GM12878 (cell line): Measurements from ENCODE around the gene SLC2A1. TPM values are rescaled to one million over a fixed set of nuclear protein-coding genes. Genes with fewer than 3 reads are reported as not detected.
A peak's percentile ranks its signal among the peaks of the same experiment; 100 is the strongest.

Experiments
- ATAC-seq: fragments of 200-7000 bp; cut with Tn5 transposase; 3 replicates; pipeline ENCODE4 v1.9.1; 2020; ENCODE audit warnings: mild to moderate bottlenecking, moderate library complexity
- BruUV-seq: library from RNA; stranded (reverse); fragments of 400-500 nt; replicated peaks from 2 replicates; lab custom pipeline; 2021; lab: Mats Ljungman, UMichigan
- CTCF ChIA-PET: fragments of 300-600 bp; sonication (Branson Sonifier 250); formaldehyde crosslinking; extraction: SDS; loops from one replicate; lab custom pipeline; 2021; ENCODE audit warnings: inconsistent platforms; lab: Yijun Ruan, JAX
- POLR2A ChIA-PET: fragments of 350-600 bp; formaldehyde crosslinking; extraction: SDS; loops from one replicate; lab custom pipeline; 2021; ENCODE audit warnings: inconsistent platforms; lab: Charles Lee
- RAD21 ChIA-PET: fragments of 300-600 bp; sonication (Branson Sonifier 250); formaldehyde crosslinking; loops from one replicate; lab custom pipeline; 2023; ENCODE audit warnings: antibody characterized with exemption; ENCODE audit not compliant: unreplicated experiment; lab: Charles Lee
- SMC1A ChIA-PET: fragments of 300-600 bp; sonication (Branson Sonifier 250); formaldehyde crosslinking; loops from one replicate; lab custom pipeline; 2023; ENCODE audit not compliant: unreplicated experiment, uncharacterized antibody; lab: Charles Lee
- DNase-seq: peaks from one replicate; pipeline ENCODE4 v3.0.0-alpha.2; 2011; ENCODE audit warnings: low read depth, low spot score
- FAIRE-seq: peaks from 3 replicates; lab custom pipeline; 2011; peaks lifted over from hg19 to GRCh38; lab: Jason Lieb, UNC
- H2AFZ ChIP-seq: 2 replicates; pipeline ENCODE4 v1.6.0; 2011; ENCODE audit warnings: low read depth, low read length, control low read depth; ENCODE audit not compliant: control insufficient read depth
- H3K27ac ChIP-seq: 2 replicates; pipeline ENCODE4 v1.5.1; 2011; ENCODE audit warnings: control low read depth; ENCODE audit not compliant: control insufficient read depth, insufficient read depth
- H3K27me3 ChIP-seq, 2 experiments: replicated peaks in 1 of 2; 2 replicates each; pipeline versions ENCODE4 v1.6.0 to v1.6.1; 2011; ENCODE audit warnings: low read length in 1 of 2; ENCODE audit not compliant: control insufficient read depth in 2 of 2, insufficient read depth in 2 of 2
- H3K36me3 ChIP-seq, 2 experiments: 2 replicates each; pipeline ENCODE4 v1.5.1; 2011; ENCODE audit warnings: low read length in 1 of 2; ENCODE audit not compliant: control insufficient read depth in 2 of 2, insufficient read depth in 2 of 2
- H3K4me1 ChIP-seq: 2 replicates; pipeline ENCODE4 v1.6.1; 2011; ENCODE audit warnings: mild to moderate bottlenecking, low read length, moderate library complexity, mixed read lengths; ENCODE audit not compliant: control insufficient read depth, insufficient read depth
- H3K4me2 ChIP-seq: 2 replicates; pipeline ENCODE4 v1.6.0; 2011; ENCODE audit warnings: control low read depth; ENCODE audit not compliant: control insufficient read depth, insufficient read depth
- H3K4me3 ChIP-seq: fragments of 200-600 bp; sonication (generic); 2 replicates; pipeline ENCODE4 v1.5.1; 2016
- H3K79me2 ChIP-seq: 2 replicates; pipeline ENCODE4 v1.6.0; 2011; ENCODE audit warnings: low read length; ENCODE audit not compliant: control insufficient read depth, insufficient read depth
- H3K9ac ChIP-seq: 2 replicates; pipeline ENCODE4 v1.8.0; 2011; ENCODE audit warnings: low read length, control low read depth, mixed read lengths; ENCODE audit not compliant: control insufficient read depth, insufficient read depth
- H3K9me3 ChIP-seq: replicated peaks from 3 replicates; pipeline ENCODE4 v1.5.1; 2011; ENCODE audit warnings: mild to moderate bottlenecking, low read length; ENCODE audit not compliant: control insufficient read depth, insufficient read depth
- H4K20me1 ChIP-seq: 2 replicates; pipeline ENCODE4 v1.6.0; 2011; ENCODE audit not compliant: control insufficient read depth, insufficient read depth
- BCL11A ChIP-seq: IDR thresholded peaks from 2 replicates; pipeline ENCODE4 v1.6.1; 2011; ENCODE audit warnings: low read depth, low read length
- CTCF ChIP-seq, 3 experiments: IDR thresholded peaks in 2 of 3; conservative IDR thresholded peaks in 1 of 3; 2 replicates each; pipeline ENCODE4 v1.5.1; 2011; ENCODE audit warnings: low read depth in 3 of 3, low read length in 3 of 3, mild to moderate bottlenecking in 3 of 3, control low read depth in 2 of 3, moderate library complexity in 2 of 3, inconsistent platforms in 1 of 3, mixed read lengths in 1 of 3; ENCODE audit not compliant: control insufficient read depth in 2 of 3, insufficient read depth in 1 of 3; ENCODE audit errors: extremely low read depth in 1 of 3
- CUX1 ChIP-seq: IDR thresholded peaks from 2 replicates; pipeline ENCODE4 v1.6.1; 2012; ENCODE audit warnings: improper control_type of control experiment, low read depth, low read length; ENCODE audit not compliant: insufficient replicate concordance
- HCFC1 ChIP-seq: fragments of 150-350 bp; IDR thresholded peaks from 2 replicates; pipeline ENCODE4 v1.6.1; 2014; ENCODE audit warnings: low read length
- MXI1 ChIP-seq: fragments of 150-350 bp; IDR thresholded peaks from 2 replicates; pipeline ENCODE4 v1.6.1; 2011; ENCODE audit warnings: low read depth, mild to moderate bottlenecking, inconsistent platforms, low read length, improper control_type of control experiment
- RB1 ChIP-seq: fragments of 450-650 bp; formaldehyde crosslinking; IDR thresholded peaks from 2 replicates; pipeline ENCODE4 v1.6.1; 2017; ENCODE audit warnings: mild to moderate bottlenecking, borderline replicate concordance
- STAT1 ChIP-seq: fragments of 450-650 bp; conservative IDR thresholded peaks from 2 replicates; pipeline ENCODE4 v1.6.1; 2014; ENCODE audit warnings: antibody characterized with exemption, mild to moderate bottlenecking
- TCF12 ChIP-seq: IDR thresholded peaks from 2 replicates; pipeline ENCODE4 v1.6.1; 2011; ENCODE audit warnings: low read depth, mild to moderate bottlenecking, low read length
- WRNIP1 ChIP-seq: IDR thresholded peaks from 2 replicates; pipeline ENCODE4 v1.6.1; 2011; ENCODE audit warnings: low read depth, low read length, improper control_type of control experiment, borderline replicate concordance
- ZNF384 ChIP-seq: IDR thresholded peaks from 2 replicates; pipeline ENCODE4 v1.6.1; 2012; ENCODE audit warnings: low read depth, mild to moderate bottlenecking, low read length, improper control_type of control experiment, borderline replicate concordance
- WGBS: methylation state at CpG from one replicate; pipeline ENCODE4 v1.1.6; 2016; ENCODE audit warnings: low lambda C conversion rate; ENCODE audit not compliant: insufficient replicate concordance, insufficient coverage; ENCODE audit errors: missing lambda C conversion rate; 5-methylcytosine and 5-hydroxymethylcytosine counted together
- in situ Hi-C: fragments of 300-500 bp; cut with MboI; formaldehyde crosslinking; loops from 9 replicates; pipeline ENCODE4 v1.14.3; 2018; ENCODE audit warnings: mixed read lengths
- intact Hi-C: fragments of 100-400 bp; cut with micrococcal nuclease; formaldehyde crosslinking; loops from one replicate; pipeline ENCODE4 v1.14.2; 2022; ENCODE audit not compliant: unreplicated experiment
- polyA plus RNA-seq, 11 experiments: library from polyadenylated mRNA; depleted of rRNA in 4 of 11; unstranded in 6 of 11; stranded (reverse) in 5 of 11; fragments of >200 nt; fragmentation: Nextera tagmentation in 4 of 11; fragmentation: Illumina TruSeq in 1 of 11; extraction: Ambion mirVana in 4 of 11; extraction: Trizol in 1 of 11; gene quantifications; 1 replicate in 1 of 11; 2 replicates in 10 of 11; pipeline versions ENCODE4 v1.2.1 to v1.2.3, GENCODE V29; 2011 to 2016; ENCODE audit warnings: inconsistent platforms in 2 of 11, missing spikeins in 2 of 11, low read depth in 1 of 11
- total RNA-seq, 4 experiments: library from RNA; depleted of rRNA in 3 of 4; stranded (reverse); fragments of >200 nt in 3 of 4; fragmentation: Illumina TruSeq in 1 of 4; extraction: Trizol in 1 of 4; gene quantifications; 2 replicates each; pipeline versions ENCODE4 v1.2.1 to v1.2.3, GENCODE V29; 2013 to 2021
- TF ChIP-seq, protein P1 (sequence below): fragments of 450-650 bp; formaldehyde crosslinking; IDR thresholded peaks from 2 replicates; pipeline ENCODE4 v1.4.0; 2022; ENCODE audit warnings: mild to moderate bottlenecking, moderate library complexity

Gene SLC2A1
- total and polyA plus RNA-seq, 10 of the 15 experiments (the other 5 are each of a cell fraction or from before 2014, with no cell fraction given): 5.7 to 66.0 (median 44.2) TPM

- TF ChIP-seq CTCF (IDR thresholded peaks at IDR 0.05 in 2 of 3, conservative IDR thresholded peaks at IDR 0.05 in 1 of 3; ENCODE audit: control insufficient read depth in 2 of 3, extremely low read depth in 1 of 3, insufficient read depth in 1 of 3, low read depth in 3 of 3, low read length in 3 of 3) (no peak), CUX1 (no peak)
These were observed 31.8 kb downstream of the SLC2A1 start (continued) for GRCh38 chr1:42926879-42927242.

DNA sequence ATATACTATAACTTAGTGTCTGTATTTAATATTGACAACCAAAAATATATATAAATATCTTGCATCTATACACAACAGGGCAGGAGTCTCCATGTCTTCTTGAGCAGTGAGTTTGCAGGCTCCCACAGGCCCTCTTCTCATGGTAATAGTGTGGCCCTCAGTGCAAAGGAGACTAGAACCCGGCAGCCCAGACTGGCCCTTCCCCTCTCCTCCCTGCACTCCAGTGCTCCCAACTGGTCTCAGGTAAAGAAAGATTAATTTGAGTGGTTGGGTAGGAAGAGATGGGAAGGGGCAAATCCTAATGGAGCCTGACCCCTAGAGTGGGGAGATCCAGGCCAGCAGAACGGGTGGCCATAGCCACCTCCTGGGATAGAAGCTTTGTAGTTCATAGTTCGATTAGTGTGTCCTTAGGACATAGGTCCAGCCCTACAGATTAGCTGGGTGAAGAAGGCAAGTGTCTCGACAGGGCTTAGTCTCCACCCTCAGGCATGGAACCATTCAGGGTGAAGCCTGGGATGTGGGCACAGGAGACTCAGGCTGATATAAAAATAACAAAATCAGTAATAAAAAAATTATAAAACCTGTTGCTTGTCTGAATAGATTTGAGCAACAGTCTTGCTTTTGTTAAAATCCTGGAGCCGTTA lies 32.3 kb downstream of the SLC2A1 start:
- RAD21 ChIA-PET: interaction anchor here (1.1 to 5.6 kb wide), 3 partner anchors 27 to 147 kb away, joined by 3 to 198 read pairs (median 6); no protein-coding TSS in a partner anchor
- TF ChIP-seq WRNIP1 (no peak), HCFC1 (no peak), MXI1 (no peak), RB1 (no peak), TCF12 (no peak), STAT1 (no peak), BCL11A (no peak), ZNF384 (no peak)
- TF ChIP-seq, protein P1, sequence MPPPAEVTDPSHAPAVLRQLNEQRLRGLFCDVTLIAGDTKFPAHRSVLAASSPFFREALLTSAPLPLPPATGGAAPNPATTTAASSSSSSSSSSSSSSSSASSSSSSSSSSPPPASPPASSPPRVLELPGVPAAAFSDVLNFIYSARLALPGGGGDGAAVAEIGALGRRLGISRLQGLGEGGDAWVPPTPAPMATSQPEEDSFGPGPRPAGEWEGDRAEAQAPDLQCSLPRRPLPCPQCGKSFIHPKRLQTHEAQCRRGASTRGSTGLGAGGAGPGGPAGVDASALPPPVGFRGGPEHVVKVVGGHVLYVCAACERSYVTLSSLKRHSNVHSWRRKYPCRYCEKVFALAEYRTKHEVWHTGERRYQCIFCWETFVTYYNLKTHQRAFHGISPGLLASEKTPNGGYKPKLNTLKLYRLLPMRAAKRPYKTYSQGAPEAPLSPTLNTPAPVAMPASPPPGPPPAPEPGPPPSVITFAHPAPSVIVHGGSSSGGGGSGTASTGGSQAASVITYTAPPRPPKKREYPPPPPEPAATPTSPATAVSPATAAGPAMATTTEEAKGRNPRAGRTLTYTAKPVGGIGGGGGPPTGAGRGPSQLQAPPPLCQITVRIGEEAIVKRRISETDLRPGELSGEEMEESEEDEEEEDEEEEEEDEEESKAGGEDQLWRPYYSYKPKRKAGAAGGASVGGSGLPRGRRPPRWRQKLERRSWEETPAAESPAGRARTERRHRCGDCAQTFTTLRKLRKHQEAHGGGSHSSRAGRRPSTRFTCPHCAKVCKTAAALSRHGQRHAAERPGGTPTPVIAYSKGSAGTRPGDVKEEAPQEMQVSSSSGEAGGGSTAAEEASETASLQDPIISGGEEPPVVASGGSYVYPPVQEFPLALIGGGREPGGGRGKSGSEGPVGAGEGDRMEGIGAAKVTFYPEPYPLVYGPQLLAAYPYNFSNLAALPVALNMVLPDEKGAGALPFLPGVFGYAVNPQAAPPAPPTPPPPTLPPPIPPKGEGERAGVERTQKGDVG (CRISPR knock-in tag): no peak

More for the DNA sequence above, 32.3 kb downstream of the SLC2A1 start:
- CTCF ChIA-PET: interaction anchor here (0.9 to 8.3 kb wide), 2 partner anchors 11 to 146 kb away, joined by 3 to 247 read pairs; no protein-coding TSS in a partner anchor
- Histone ChIP-seq H3K27ac (no peak overlapping the region), H2AFZ (no peak overlapping the region), H3K27me3 (no peaks in the 10 kb centered on the region), H3K9me3 (no peaks in the 10 kb centered on the region), H3K36me3 (peaks cover 40 to 50% of the 10 kb centered on the region in 2 experiments), H4K20me1 (no peaks in the 10 kb centered on the region), H3K4me2 (no peak overlapping the region), H3K4me1 (peaks cover 21% of the 10 kb centered on the region), H3K4me3 (no peak overlapping the region), H3K79me2 (peaks cover 18% of the 10 kb centered on the region), H3K9ac (no peak overlapping the region)
- intact Hi-C loops: no loop called here
- POLR2A ChIA-PET: no interaction called here
- ATAC-seq: no peak
- no peak for FAIRE-seq
- SMC1A ChIA-PET: interaction anchor here (1.1 to 17.7 kb wide), 4 partner anchors 21 to 148 kb away, joined by 3 to 602 read pairs (median 29); partner anchors contain the start of gene SVBP
- no peak for DNase-seq
- TSS peak; percentile 69 for BruUV-seq
- in situ Hi-C loops: no loop called here
- 96% methylated on average over 5 of the region's 5 CpGs for WGBS
